GM20000 (cell line): Measurements from ENCODE around the gene NBDY.

ENCODE experiments used
- DNase-seq: peaks from one replicate; pipeline ENCODE4 v3.0.0; 2012; ENCODE audit warnings: low spot score
- TF ChIP-seq, protein P1 (sequence below): IDR thresholded peaks from 2 replicates; pipeline ENCODE4 v1.5.1; 2012; ENCODE audit warnings: mild to moderate bottlenecking, control low read depth; ENCODE audit errors: extremely low read depth, missing control alignments

NBDY gene

DNA sequence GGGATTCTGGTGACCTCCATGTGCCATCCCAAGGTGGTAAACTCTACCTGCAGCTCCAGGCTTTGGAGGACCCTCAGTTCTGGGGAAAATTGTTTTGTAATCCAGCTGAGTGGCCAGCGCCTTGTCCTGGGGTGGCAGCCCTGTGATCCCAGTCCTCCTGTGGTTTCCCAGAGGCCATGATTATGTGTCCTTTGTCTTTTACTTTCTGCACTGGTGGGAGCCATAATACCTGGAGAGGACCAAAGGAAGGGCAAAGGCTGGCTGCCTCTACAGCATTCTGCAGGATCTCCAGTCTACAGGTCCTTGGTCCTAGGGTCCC, 64.0 kb downstream of the NBDY start:
- TF ChIP-seq, protein P1, sequence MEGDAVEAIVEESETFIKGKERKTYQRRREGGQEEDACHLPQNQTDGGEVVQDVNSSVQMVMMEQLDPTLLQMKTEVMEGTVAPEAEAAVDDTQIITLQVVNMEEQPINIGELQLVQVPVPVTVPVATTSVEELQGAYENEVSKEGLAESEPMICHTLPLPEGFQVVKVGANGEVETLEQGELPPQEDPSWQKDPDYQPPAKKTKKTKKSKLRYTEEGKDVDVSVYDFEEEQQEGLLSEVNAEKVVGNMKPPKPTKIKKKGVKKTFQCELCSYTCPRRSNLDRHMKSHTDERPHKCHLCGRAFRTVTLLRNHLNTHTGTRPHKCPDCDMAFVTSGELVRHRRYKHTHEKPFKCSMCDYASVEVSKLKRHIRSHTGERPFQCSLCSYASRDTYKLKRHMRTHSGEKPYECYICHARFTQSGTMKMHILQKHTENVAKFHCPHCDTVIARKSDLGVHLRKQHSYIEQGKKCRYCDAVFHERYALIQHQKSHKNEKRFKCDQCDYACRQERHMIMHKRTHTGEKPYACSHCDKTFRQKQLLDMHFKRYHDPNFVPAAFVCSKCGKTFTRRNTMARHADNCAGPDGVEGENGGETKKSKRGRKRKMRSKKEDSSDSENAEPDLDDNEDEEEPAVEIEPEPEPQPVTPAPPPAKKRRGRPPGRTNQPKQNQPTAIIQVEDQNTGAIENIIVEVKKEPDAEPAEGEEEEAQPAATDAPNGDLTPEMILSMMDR: no peak
- DNase-seq: no peak

DNA sequence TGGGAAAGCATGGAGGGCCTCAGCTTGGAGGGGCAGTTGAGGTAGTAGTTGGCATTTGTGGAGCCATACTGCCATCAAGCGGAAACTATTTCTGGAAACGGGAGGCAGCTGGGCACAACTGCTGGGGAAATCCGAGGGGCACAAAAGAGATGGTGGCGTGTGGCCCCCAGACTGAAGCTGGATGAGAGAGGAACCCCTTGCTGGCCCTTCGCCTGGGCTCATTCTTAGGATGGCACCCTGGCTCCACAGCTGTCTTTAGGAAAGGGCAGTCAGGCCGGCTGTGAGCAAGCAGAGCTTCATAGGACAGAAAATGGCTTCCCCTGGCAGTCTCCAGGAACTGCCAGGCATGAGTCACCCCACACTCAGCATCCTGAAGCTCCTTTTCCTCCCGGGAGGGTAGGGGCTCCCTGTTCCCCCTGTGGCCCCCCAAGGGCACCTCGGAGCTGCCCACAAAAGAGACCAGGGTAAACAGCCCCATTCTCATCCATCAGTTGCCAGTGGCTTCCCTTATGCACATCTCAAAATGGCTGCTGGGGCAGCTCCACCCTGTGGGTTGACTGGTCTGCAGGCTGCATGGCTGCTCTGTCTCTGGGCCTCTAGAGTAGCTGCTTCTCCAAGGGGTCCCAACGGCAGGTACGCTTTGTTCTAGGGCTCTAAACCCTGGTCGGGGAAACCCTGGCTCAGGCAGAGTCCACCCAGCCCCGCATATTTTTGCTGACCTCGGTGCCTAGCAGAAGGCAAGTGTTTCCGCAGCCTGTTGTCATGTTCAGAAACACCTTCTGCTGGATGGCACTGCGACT, 64.7 kb downstream of the NBDY start:
- TF ChIP-seq, protein P1: no peak
- DNase-seq: no peak

DNA sequence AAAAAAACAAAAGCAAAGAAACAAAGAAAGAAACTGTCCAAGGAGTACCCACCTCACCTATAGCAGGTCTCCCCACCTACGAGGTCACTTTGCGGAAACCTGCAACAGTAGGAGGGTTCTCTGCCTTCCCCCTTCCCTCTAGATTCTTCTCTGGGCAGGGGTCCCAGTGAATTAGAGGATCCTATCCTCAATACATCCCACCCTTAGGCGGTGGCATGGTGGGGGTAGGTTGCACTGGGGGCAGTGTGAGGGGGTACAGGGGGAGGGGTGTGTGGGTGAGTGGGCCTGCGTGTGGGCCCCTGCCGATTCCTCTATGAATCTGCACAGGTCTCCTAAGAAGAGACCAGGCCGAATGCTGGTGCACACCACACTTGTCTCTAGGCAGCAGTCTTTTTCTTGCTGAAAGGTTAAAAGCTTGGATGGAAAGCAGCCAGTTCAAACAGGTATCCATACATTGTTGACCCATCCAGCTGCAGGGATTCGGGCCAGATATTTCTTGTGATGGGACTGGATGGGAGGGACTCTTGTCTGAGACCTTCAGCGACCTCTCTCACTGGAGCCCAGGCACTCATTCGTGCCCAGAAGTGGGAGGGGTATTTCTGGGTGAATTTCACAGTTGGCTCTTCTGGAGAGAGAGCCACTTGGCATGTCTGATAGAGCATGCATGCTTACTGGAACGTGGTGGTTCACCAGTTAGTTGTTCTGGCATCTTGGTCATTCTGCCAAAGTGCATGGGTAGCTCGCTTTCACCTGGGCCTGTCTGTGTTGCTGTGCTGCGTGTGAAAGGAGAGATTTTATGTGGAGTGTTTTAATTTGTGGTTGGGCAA, 65.6 kb downstream of the NBDY start:
- no peak for DNase-seq

DNA sequence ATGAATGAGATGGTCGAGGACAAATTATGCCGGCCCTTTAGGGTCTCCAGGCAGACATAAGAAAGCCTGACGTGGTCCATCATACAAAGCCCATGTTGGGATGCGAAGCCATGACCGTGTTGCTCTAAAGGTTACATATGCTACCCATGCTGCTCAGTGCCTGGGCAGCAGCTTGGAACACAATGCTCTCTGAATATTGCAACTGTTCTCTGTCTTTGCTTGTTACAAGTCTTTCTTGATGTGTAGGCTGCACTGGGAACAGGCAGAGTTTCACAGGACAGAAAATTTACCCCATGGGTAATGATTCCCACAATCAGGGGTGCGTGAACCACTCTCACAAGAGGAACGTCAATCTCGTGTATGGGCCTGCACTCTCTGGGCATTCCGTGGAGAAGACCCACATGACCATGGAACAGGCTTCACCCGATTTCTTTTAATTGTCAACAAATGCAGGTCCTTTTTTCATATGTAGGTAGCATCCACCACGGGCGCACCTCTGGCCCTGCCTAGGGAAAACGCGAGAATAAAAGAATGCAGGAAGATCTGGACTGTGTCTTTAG, 66.3 kb downstream of the NBDY start:
- DNase-seq: no peak
- TF ChIP-seq, protein P1: no peak

More for the DNA sequence above, 65.6 kb downstream of the NBDY start:
- TF ChIP-seq, protein P1: no peak

DNA sequence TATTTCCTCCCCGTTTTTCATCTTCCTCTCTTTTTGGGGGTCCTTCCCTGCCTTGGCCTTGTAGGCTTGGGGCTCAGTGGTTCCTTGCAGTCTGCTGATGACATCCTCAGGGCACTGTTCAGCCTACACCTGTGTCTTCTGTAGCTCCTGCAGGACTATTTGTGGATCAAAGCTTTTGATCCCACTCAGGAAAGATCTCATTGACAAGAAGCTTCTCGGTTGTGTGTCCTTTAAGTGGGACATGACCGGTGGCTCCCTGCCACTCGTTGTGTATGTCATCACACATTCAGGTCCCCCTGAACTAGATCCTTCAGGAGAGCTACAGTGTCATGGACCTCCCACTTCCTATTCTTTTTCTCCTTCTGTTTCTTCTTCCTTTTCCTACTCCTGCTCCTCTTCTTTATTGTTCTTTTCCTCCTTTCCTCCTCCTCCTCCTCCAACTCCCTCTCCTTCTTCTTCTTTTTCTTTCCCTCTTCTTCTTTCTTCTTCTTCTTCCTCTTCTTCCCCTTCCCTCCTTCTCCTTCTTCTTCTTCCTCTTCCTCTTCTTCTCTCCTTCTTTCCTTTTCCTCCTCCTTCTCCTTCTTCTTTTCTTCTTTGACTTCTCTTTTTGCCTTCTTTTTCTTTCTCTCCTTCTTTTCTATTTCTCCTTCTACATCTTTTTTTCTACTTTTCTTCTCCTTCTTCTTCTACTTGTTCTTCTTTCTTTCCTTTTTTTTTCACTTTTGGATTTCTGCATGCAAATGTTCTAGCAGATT, 67.8 kb downstream of the NBDY start:
- DNase-seq: no peak
- TF ChIP-seq, protein P1: no peak

DNA sequence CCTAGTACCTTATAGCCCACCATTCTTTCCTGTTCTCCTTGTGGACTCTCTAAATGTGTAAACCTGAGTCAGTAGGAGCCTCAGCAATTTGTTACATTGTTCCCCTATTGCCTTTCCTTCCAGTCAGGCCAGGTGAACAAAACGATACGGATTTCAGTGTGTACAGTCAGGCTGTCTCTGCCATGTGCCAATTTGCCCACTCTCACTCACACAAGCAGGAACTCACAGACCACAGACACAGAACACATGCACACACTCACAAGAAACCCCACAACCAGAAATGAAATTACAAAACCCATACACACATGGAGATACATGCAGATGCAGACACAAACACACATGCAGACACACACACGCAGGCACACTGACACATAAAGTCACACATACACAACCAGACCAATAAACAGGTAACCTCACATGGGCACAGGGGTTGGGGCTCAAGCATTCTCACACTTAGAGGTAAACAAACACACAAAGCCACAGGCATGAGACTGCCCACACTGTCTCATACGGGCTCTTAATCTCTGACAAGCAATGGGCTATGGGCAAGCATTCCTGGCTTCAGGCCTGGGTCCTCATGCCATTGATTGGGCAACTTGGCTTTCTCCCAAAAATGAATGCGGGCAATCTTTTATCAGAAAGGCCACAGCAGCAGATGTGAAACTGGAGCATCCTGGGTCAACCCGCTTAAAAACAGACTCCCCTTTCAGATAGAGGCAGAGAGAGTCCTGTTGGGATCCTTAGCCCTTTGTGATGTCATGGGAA, 68.7 kb downstream of the NBDY start:
- DNase-seq: no peak

More for the DNA sequence above, 68.7 kb downstream of the NBDY start:
- TF ChIP-seq, protein P1: no peak
